Heart right ventricle (tissue), 16 donors: ENCODE results near the gene PRODH2. TPM values are rescaled to one million over a fixed set of nuclear protein-coding genes. Genes with fewer than 3 reads are reported as not detected.
"Not testable (repeated sequence)": the region's sequence is repeated elsewhere in the genome, so short reads cannot be mapped to it uniquely, and the experiment has no call there.

ENCODE experiments used
- ATAC-seq, 8 donors: fragments of 200-7000 bp; cut with Tn5 transposase; one replicate each; pipeline ENCODE4 v1.9.1; 2020; ENCODE audit warnings: mild to moderate bottlenecking in 8 of 8, moderate library complexity in 8 of 8, moderate number of reproducible peaks in 1 of 8
- DNase-seq, 2 donors: peaks; one replicate each; pipeline ENCODE4 v3.0.0-alpha.2; 2020
- H3K27ac ChIP-seq, 10 donors: fragments of 200-600 bp; sonication (generic) in 2 of 10; one replicate each; pipeline versions ENCODE4 v1.5.0 to v1.8.0; 2020 to 2022; ENCODE audit warnings: mild to moderate bottlenecking in 3 of 10
- H3K27me3 ChIP-seq, 7 donors: fragments of 200-600 bp; one replicate each; pipeline ENCODE4 v1.8.0; 2021 to 2022; ENCODE audit warnings: mild to moderate bottlenecking in 2 of 7
- H3K36me3 ChIP-seq, 9 donors: fragments of 200-600 bp; sonication (generic) in 1 of 9; one replicate each; pipeline versions ENCODE4 v1.5.0 to v1.8.0; 2020 to 2022; ENCODE audit warnings: mild to moderate bottlenecking in 2 of 9
- H3K4me1 ChIP-seq, 9 donors: fragments of 200-600 bp; sonication (generic) in 1 of 9; one replicate each; pipeline versions ENCODE4 v1.5.0 to v1.8.0; 2020 to 2022; ENCODE audit warnings: mild to moderate bottlenecking in 4 of 9
- H3K4me3 ChIP-seq, 10 donors: fragments of 200-600 bp; sonication (generic) in 2 of 10; one replicate each; pipeline versions ENCODE4 v1.5.0 to v1.8.0; 2020 to 2022; ENCODE audit warnings: mild to moderate bottlenecking in 7 of 10, moderate library complexity in 2 of 10
- H3K9me3 ChIP-seq, 11 donors: fragments of 200-600 bp in 10 of 11; sonication (generic) in 2 of 11; one replicate each; pipeline versions ENCODE4 v1.5.0 to v1.8.0; 2013 to 2022; ENCODE audit warnings: mild to moderate bottlenecking in 2 of 11, control low read depth in 1 of 11, moderate library complexity in 1 of 11
- WGBS, 2 donors: extraction: QIAGEN DNeasy Blood & Tissue Kit; methylation state at CpG; one replicate each; pipeline ENCODE4 v1.1.7; 2013; ENCODE audit warnings: inconsistent platforms in 1 of 2; 5-methylcytosine and 5-hydroxymethylcytosine counted together
- intact Hi-C, 10 donors: fragments of 100-400 bp; cut with DNase I; formaldehyde crosslinking; loops; one replicate each; pipeline versions ENCODE4 v1.11.1 to v1.14.2; 2022
- polyA plus RNA-seq, 2 donors: library from polyadenylated mRNA; stranded (reverse); fragments of 200-250 nt; gene quantifications; one replicate each; pipeline ENCODE4 v1.2.3, GENCODE V29; 2013
- total RNA-seq, 10 donors: library from RNA; stranded (reverse); fragmentation: NEBNext Ultra II Directional in 3 of 10; extraction: Animal tissue kit (Norgen Biotek cat#: 25700) in 3 of 10; gene quantifications; one replicate each; pipeline versions ENCODE4 v1.2.1 to v1.2.4, GENCODE V29; 2021 to 2023
- TF ChIP-seq, protein P1 (sequence below), 9 donors: fragments of 200-600 bp; sonication (generic) in 2 of 9; IDR thresholded peaks; one replicate each; pipeline versions ENCODE4 v1.5.0 to v1.8.0; 2021 to 2022; ENCODE audit warnings: antibody characterized with exemption in 9 of 9, mild to moderate bottlenecking in 5 of 9, moderate library complexity in 1 of 9
- donor health status: Arrhythmogenic right ventricular cardiomyopathy.
- donor health status: ischemic (EF 13 %, LVEDD 7.1; RV severe dilation, severe dysfunction).
- donor health status: healthy with polysubstance abuse.
- donor health status: DM: no; HTN: yes; CAD: no.
- donor health status: DM: no; HTN: no; CAD: no.
- donor health status: ischemic (EF 25% LVEDD 6.9; RV normal size, moderate dysfunction).
- donor health status: ischemic (EF 25% LVEDD 5.7; RV mildly dilated, moderate dysfunction).
- donor health status: healthy.
- donor health status: DM: yes; HTN: yes; CAD: no.
- donor health status: Ischemic cardiomyopathy.
- donor health status: ischemic (EF 35%, LVEDD 5.7; RV mildly dilated, moderate dysfunction).
- donor health status: nonischemic (EF 11% LVEDD 7.7; RV severe dilation, severe dysfunction).
- donor health status: DM: yes; HTN: yes; CAD: no.
- donor health status: PGD.
- donor health status: ischemic (EF 29% LVEDD 5.4; RV normal size, mild dysfunction).
- donor health status: nonischemic (EF 23%, LVEDD 6.1; RV moderate dilation, normal function).

Gene PRODH2
- total and polyA plus RNA-seq, 12 donors, result not detected

- ATAC-seq (no peak), DNase-seq (no peak)
- 84 to 85% methylated on average over 4 of the region's 4 CpGs for WGBS, 2 donors
- Histone ChIP-seq H3K27me3 (peaks cover 26 to 70% (median 59%) of the 10 kb centered on the region in 7 donors), H3K27ac (no peak overlapping the region), H3K4me1 (peaks cover 6 to 23% (median 12%) of the 10 kb centered on the region in 9 donors), H3K4me3 (no peak overlapping the region), H3K9me3 (peaks cover 0 to 23% (median 8%) of the 10 kb centered on the region in 11 donors), H3K36me3 (no peaks in the 10 kb centered on the region)
- intact Hi-C loops, result no loop called here
- TF ChIP-seq, protein P1, sequence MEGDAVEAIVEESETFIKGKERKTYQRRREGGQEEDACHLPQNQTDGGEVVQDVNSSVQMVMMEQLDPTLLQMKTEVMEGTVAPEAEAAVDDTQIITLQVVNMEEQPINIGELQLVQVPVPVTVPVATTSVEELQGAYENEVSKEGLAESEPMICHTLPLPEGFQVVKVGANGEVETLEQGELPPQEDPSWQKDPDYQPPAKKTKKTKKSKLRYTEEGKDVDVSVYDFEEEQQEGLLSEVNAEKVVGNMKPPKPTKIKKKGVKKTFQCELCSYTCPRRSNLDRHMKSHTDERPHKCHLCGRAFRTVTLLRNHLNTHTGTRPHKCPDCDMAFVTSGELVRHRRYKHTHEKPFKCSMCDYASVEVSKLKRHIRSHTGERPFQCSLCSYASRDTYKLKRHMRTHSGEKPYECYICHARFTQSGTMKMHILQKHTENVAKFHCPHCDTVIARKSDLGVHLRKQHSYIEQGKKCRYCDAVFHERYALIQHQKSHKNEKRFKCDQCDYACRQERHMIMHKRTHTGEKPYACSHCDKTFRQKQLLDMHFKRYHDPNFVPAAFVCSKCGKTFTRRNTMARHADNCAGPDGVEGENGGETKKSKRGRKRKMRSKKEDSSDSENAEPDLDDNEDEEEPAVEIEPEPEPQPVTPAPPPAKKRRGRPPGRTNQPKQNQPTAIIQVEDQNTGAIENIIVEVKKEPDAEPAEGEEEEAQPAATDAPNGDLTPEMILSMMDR (IDR thresholded peaks at IDR 0.05), result no peak
Observed at GRCh38 chr19:35842666-35843272, 30.1 kb upstream of the PRODH2 start.

GRCh38 chr19:35841961-35842595, 29.4 kb upstream of the PRODH2 start:
- H3K4me3 ChIP-seq, result no peak overlapping the region
- WGBS, 2 donors, result 83 to 85% methylated on average over 13 of the region's 13 CpGs
- H3K4me1 ChIP-seq, result peaks cover 6 to 23% (median 12%) of the 10 kb centered on the region in 9 donors
- DNase-seq, result no peak
- no peaks in the 10 kb centered on the region for H3K36me3 ChIP-seq
- peaks cover 0 to 23% (median 8%) of the 10 kb centered on the region in 11 donors for H3K9me3 ChIP-seq
- peaks cover 26 to 63% (median 54%) of the 10 kb centered on the region in 7 donors for H3K27me3 ChIP-seq
- intact Hi-C loops, result no loop called here
- H3K27ac ChIP-seq, result no peak overlapping the region
- no peak for ATAC-seq
- TF ChIP-seq, protein P1 (IDR thresholded peaks at IDR 0.05), result no peak

- 56 to 61% methylated on average over 11 of the region's 11 CpGs for WGBS, 2 donors
- Histone ChIP-seq H3K27me3 (peaks cover 0 to 48% (median 18%) of the 10 kb centered on the region in 7 donors), H3K9me3 (peaks cover 0 to 23% (median 8%) of the 10 kb centered on the region in 11 donors)
Observed at GRCh38 chr19:35836096-35836495, 23.5 kb upstream of the PRODH2 start.

DNA sequence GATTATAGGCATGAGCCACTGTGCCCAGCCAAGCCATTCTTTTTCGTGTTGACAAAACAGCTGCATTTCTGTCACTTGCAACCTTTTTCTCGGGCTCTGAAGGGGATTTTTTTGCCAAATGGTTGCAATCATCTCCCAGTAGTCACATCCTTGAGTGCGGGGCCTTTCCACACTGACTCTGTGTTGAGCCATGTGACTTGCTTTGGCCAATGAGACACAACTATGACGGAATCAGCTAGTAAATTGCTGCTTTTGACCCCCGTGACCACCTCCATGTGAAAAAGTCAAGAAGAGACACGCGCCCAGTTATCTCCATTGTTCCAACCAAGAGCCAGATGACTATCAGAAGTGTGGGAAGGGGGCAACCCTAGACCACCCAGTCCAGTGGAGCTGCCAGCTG, 21.3 kb upstream of the PRODH2 start:
- intact Hi-C loops, result no loop called here
- no peaks in the 10 kb centered on the region for H3K36me3 ChIP-seq
- TF ChIP-seq, protein P1 (IDR thresholded peaks at IDR 0.05), result no peak

More at GRCh38 chr19:35836096-35836495, 23.5 kb upstream of the PRODH2 start:
- H3K4me3 ChIP-seq, H3K4me1 ChIP-seq, ATAC-seq, DNase-seq, H3K27ac ChIP-seq, H3K36me3 ChIP-seq, intact Hi-C loops: not testable (repeated sequence)

GRCh38 chr19:35832054-35832453, 19.4 kb upstream of the PRODH2 start:
- ATAC-seq, result no peak
- H3K9me3 ChIP-seq, result no peaks in the 10 kb centered on the region
- 71 to 73% methylated on average over 4 of the region's 4 CpGs for WGBS, 2 donors

More for the DNA sequence above, 21.3 kb upstream of the PRODH2 start:
- no peak overlapping the region for H3K27ac ChIP-seq
- peaks cover 0 to 48% (median 24%) of the 10 kb centered on the region in 7 donors for H3K27me3 ChIP-seq
- peaks cover 0 to 11% (median 5%) of the 10 kb centered on the region in 11 donors for H3K9me3 ChIP-seq
- DNase-seq (no peak), ATAC-seq (no peak)
- H3K4me3 ChIP-seq, result no peak overlapping the region
- no peaks in the 10 kb centered on the region for H3K4me1 ChIP-seq
- 50 to 52% methylated on average over 7 of the region's 7 CpGs for WGBS, 2 donors

More at GRCh38 chr19:35832054-35832453, 19.4 kb upstream of the PRODH2 start:
- Histone ChIP-seq H3K27me3 (peaks cover 0 to 42% (median 24%) of the 10 kb centered on the region in 7 donors), H3K4me1 (no peaks in the 10 kb centered on the region), H3K27ac (no peak overlapping the region), H3K4me3 (no peak overlapping the region), H3K36me3 (no peaks in the 10 kb centered on the region)
- intact Hi-C loops, result no loop called here
- no peak for DNase-seq
- TF ChIP-seq, protein P1 (IDR thresholded peaks at IDR 0.05), result no peak
